Glomerular endothelial cell (primary cell): ENCODE data around the gene URI1. TPM values are rescaled to one million over a fixed set of nuclear protein-coding genes. Genes with fewer than 3 reads are reported as not detected.

Experiments used
- total RNA-seq: library from RNA; depleted of rRNA; stranded (reverse); fragments of >200 nt; gene quantifications from 2 replicates; pipeline ENCODE4 v1.2.3, GENCODE V29; 2015

URI1 gene
- total RNA-seq, 1 donor from 2014 or later, result 25.6 TPM

Other genes with a start within 250 kb of the URI1 start
- 25.0 and 31.9 TPM in 2 replicates for gene C19orf12, start 227.0 kb upstream of the URI1 start, total RNA-seq
- gene CCNE1, start 130.2 kb upstream of the URI1 start, total RNA-seq, result 6.5 and 8.3 TPM in 2 replicates